GM18519 (cell line): Measurements from ENCODE around the gene MAPK9.
"Not testable (repeated sequence)": the region's sequence is repeated elsewhere in the genome, so short reads cannot be mapped to it uniquely, and the experiment has no call there.

Experiments used
- ATAC-seq: cut with Tn5 transposase; IDR thresholded peaks from one replicate; pipeline ENCODE4 v1.9.1; 2021; ENCODE audit warnings: mild to moderate bottlenecking, moderate library complexity; ENCODE audit not compliant: unreplicated experiment, low FRiP score

Gene MAPK9

GRCh38 chr5:180250329-180250728 is 41.6 kb downstream of the MAPK9 start:
- no peak for ATAC-seq

GRCh38 chr5:180241600-180241999 is 50.3 kb downstream of the MAPK9 start:
- ATAC-seq: no peak

- no peak for ATAC-seq
These were observed 53.3 kb downstream of the MAPK9 start for GRCh38 chr5:180238631-180239030.

- no peak for ATAC-seq
These were observed 56.0 kb downstream of the MAPK9 start for GRCh38 chr5:180235846-180236245.

GRCh38 chr5:180235077-180235476 is 56.8 kb downstream of the MAPK9 start:
- ATAC-seq: no peak

- ATAC-seq: no peak
These were observed 57.6 kb downstream of the MAPK9 start for GRCh38 chr5:180234271-180234670.

- no peak for ATAC-seq
These were observed 58.2 kb downstream of the MAPK9 start for GRCh38 chr5:180233729-180234128.

- no peak for ATAC-seq
These were observed 61.9 kb downstream of the MAPK9 start for GRCh38 chr5:180230017-180230416.

- no peak for ATAC-seq
These were observed 69.8 kb downstream of the MAPK9 start for GRCh38 chr5:180222056-180222455.

GRCh38 chr5:180217797-180218196 is 74.1 kb downstream of the MAPK9 start:
- no peak for ATAC-seq

GRCh38 chr5:180216646-180217171 is 75.2 kb downstream of the MAPK9 start:
- ATAC-seq: no peak

- ATAC-seq: no peak
These were observed 75.9 kb downstream of the MAPK9 start for GRCh38 chr5:180215783-180216630.

- ATAC-seq: no peak
These were observed 76.8 kb downstream of the MAPK9 start for GRCh38 chr5:180214870-180215770.

GRCh38 chr5:180213657-180214207 is 78.2 kb downstream of the MAPK9 start:
- no peak for ATAC-seq

- no peak for ATAC-seq
These were observed 78.7 kb downstream of the MAPK9 start for GRCh38 chr5:180213256-180213600.

- ATAC-seq: no peak
These were observed 79.3 kb downstream of the MAPK9 start for GRCh38 chr5:180212363-180213255.

- no peak for ATAC-seq
These were observed 80.2 kb downstream of the MAPK9 start for GRCh38 chr5:180211761-180212035.

GRCh38 chr5:180210961-180211760 is 80.7 kb downstream of the MAPK9 start:
- ATAC-seq: no peak

- ATAC-seq: not testable (repeated sequence)
These were observed 81.8 kb downstream of the MAPK9 start for GRCh38 chr5:180210077-180210476.
